GM12874 (cell line): Measurements from ENCODE around the gene VTI1A.

Experiments
- CTCF ChIP-seq: IDR thresholded peaks from 2 replicates; pipeline ENCODE4 v1.5.1; 2011; ENCODE audit warnings: low read depth, mild to moderate bottlenecking, control low read depth, low read length, moderate library complexity; ENCODE audit not compliant: insufficient read depth

VTI1A gene

GRCh38 chr10:112643600-112644264, 196.7 kb downstream of the VTI1A start:
- no peak for TF ChIP-seq CTCF

GRCh38 chr10:112644265-112644645, 197.2 kb downstream of the VTI1A start:
- no peak for TF ChIP-seq CTCF

GRCh38 chr10:112649006-112649821, 202.2 kb downstream of the VTI1A start:
- no peak for TF ChIP-seq CTCF

- no peak for TF ChIP-seq CTCF
Observed at GRCh38 chr10:112649822-112650152, 202.8 kb downstream of the VTI1A start.

- TF ChIP-seq CTCF, result no peak
Observed at GRCh38 chr10:112650588-112651030, 203.6 kb downstream of the VTI1A start.

GRCh38 chr10:112653215-112653614, 206.2 kb downstream of the VTI1A start:
- TF ChIP-seq CTCF, result no peak

- no peak for TF ChIP-seq CTCF
Observed at GRCh38 chr10:112653851-112654250, 206.8 kb downstream of the VTI1A start.
